Karpas-422 (cell line): ENCODE results near the gene PIPOX. TPM values are rescaled to one million over a fixed set of nuclear protein-coding genes. Genes with fewer than 3 reads are reported as not detected.

ENCODE experiments used
- DNase-seq: peaks from one replicate; pipeline ENCODE4 v3.0.0-alpha.2; 2015
- H2AFZ ChIP-seq: fragments of 200-600 bp; sonication (generic); 2 replicates; pipeline ENCODE4 v1.6.1; 2014; ENCODE audit warnings: antibody characterized with exemption, low read length, mixed read lengths
- H3K27ac ChIP-seq: fragments of 200-600 bp; sonication (generic); 2 replicates; pipeline ENCODE4 v1.5.1; 2014; ENCODE audit warnings: mild to moderate bottlenecking, low read length, moderate library complexity
- H3K27me3 ChIP-seq: fragments of 200-600 bp; sonication (generic); 2 replicates; pipeline ENCODE4 v1.6.1; 2014; ENCODE audit warnings: low read length, mixed read lengths
- H3K36me3 ChIP-seq: fragments of 200-600 bp; sonication (generic); 2 replicates; pipeline ENCODE4 v1.6.1; 2014; ENCODE audit warnings: low read length, mixed read lengths; ENCODE audit not compliant: insufficient read depth
- H3K4me1 ChIP-seq: fragments of 200-600 bp; sonication (generic); 2 replicates; pipeline ENCODE4 v1.6.1; 2014; ENCODE audit warnings: mild to moderate bottlenecking, low read length, mixed read lengths
- H3K4me2 ChIP-seq: fragments of 200-600 bp; sonication (generic); 2 replicates; pipeline ENCODE4 v1.6.1; 2014; ENCODE audit warnings: low read length, low read depth, mild to moderate bottlenecking; ENCODE audit not compliant: poor library complexity, severe bottlenecking
- H3K4me3 ChIP-seq: fragments of 200-600 bp; sonication (generic); 2 replicates; pipeline ENCODE4 v1.5.1; 2014; ENCODE audit warnings: mild to moderate bottlenecking, antibody characterized with exemption, low read length, mixed read lengths
- H3K79me2 ChIP-seq: fragments of 200-600 bp; sonication (generic); 2 replicates; pipeline ENCODE4 v1.6.1; 2014; ENCODE audit warnings: mild to moderate bottlenecking, low read length, mixed read lengths
- H3K9ac ChIP-seq: fragments of 200-600 bp; sonication (generic); 2 replicates; pipeline ENCODE4 v1.6.0; 2014; ENCODE audit warnings: low read length
- H3K9me2 ChIP-seq: fragments of 200-600 bp; sonication (generic), shearing (Covaris generic); replicated peaks from 2 replicates; pipeline ENCODE4 v1.6.0; 2014; ENCODE audit warnings: mild to moderate bottlenecking, low read length, moderate library complexity; ENCODE audit not compliant: insufficient read depth
- H3K9me3 ChIP-seq: fragments of 300-700, 200-600 bp; sonication (generic); 2 replicates; pipeline ENCODE4 v1.6.1; 2014; ENCODE audit warnings: low read length, mixed read lengths
- H4K20me1 ChIP-seq: fragments of 200-600 bp; sonication (generic); 2 replicates; pipeline ENCODE4 v1.6.1; 2014; ENCODE audit warnings: mild to moderate bottlenecking, antibody characterized with exemption, low read length, low read depth; ENCODE audit not compliant: insufficient read depth
- total RNA-seq: library from RNA; depleted of rRNA; stranded (reverse); fragments of >200 nt; shearing (Covaris generic); gene quantifications from 2 replicates; pipeline ENCODE4 v1.2.3, GENCODE V29; 2014; ENCODE audit warnings: low replicate concordance

Gene PIPOX
- total RNA-seq, 1 experiment from 2014 or later = 7.2 TPM

- H3K4me1 ChIP-seq = peaks cover 12% of the 10 kb centered on the region
- H3K4me2 ChIP-seq = no peak overlapping the region
- H3K9ac ChIP-seq = no peak overlapping the region
- no peak for DNase-seq
- no peaks in the 10 kb centered on the region; the same call in 1 of the 2 replicates for H4K20me1 ChIP-seq
- no peaks in the 10 kb centered on the region for H3K9me3 ChIP-seq
- H3K36me3 ChIP-seq = no peaks in the 10 kb centered on the region
- H2AFZ ChIP-seq = no peak overlapping the region
- H3K4me3 ChIP-seq = no peak overlapping the region
- H3K27me3 ChIP-seq = no peaks in the 10 kb centered on the region
- H3K9me2 ChIP-seq = no peaks in the 10 kb centered on the region
- no peak overlapping the region for H3K27ac ChIP-seq
- no peaks in the 10 kb centered on the region for H3K79me2 ChIP-seq
These were observed 3.0 kb upstream of the PIPOX start for GRCh38 chr17:29039764-29040598.

GRCh38 chr17:29041091-29041490, 1.9 kb upstream of the PIPOX start:
- Histone ChIP-seq H3K4me3 (no peak overlapping the region), H3K36me3 (no peaks in the 10 kb centered on the region), H3K4me1 (peaks cover 18% of the 10 kb centered on the region), H3K9me3 (no peaks in the 10 kb centered on the region), H3K27ac (no peak overlapping the region), H2AFZ (no peak overlapping the region), H3K27me3 (no peaks in the 10 kb centered on the region), H3K9ac (no peak overlapping the region), H4K20me1 (no peaks in the 10 kb centered on the region; the same call in 1 of the 2 replicates), H3K9me2 (no peaks in the 10 kb centered on the region), H3K79me2 (no peaks in the 10 kb centered on the region), H3K4me2 (no peak overlapping the region)
- no peak for DNase-seq

- no peaks in the 10 kb centered on the region for H3K79me2 ChIP-seq
- no peak for DNase-seq
- H3K36me3 ChIP-seq = no peaks in the 10 kb centered on the region
- no peaks in the 10 kb centered on the region; the same call in 1 of the 2 replicates for H4K20me1 ChIP-seq
- no peak overlapping the region for H3K9ac ChIP-seq
- H3K9me2 ChIP-seq = no peaks in the 10 kb centered on the region
- no peak overlapping the region for H3K4me3 ChIP-seq
- H3K9me3 ChIP-seq = no peaks in the 10 kb centered on the region
- no peak overlapping the region for H2AFZ ChIP-seq
- no peaks in the 10 kb centered on the region for H3K27me3 ChIP-seq
- no peak overlapping the region for H3K4me2 ChIP-seq
- H3K27ac ChIP-seq = no peak overlapping the region
- peaks cover 21% of the 10 kb centered on the region for H3K4me1 ChIP-seq
These were observed 1.4 kb upstream of the PIPOX start for GRCh38 chr17:29041571-29041970.

- peaks cover 21% of the 10 kb centered on the region for H3K4me1 ChIP-seq
These were observed 789 bp upstream of the PIPOX start for GRCh38 chr17:29042026-29042678.

GRCh38 chr17:29043539-29044145, 701 bp downstream of the PIPOX start:
- no peak overlapping the region for H3K9ac ChIP-seq
- no peaks in the 10 kb centered on the region for H3K9me2 ChIP-seq
- H3K9me3 ChIP-seq = no peaks in the 10 kb centered on the region
- H3K27me3 ChIP-seq = no peaks in the 10 kb centered on the region
- H3K27ac ChIP-seq = no peak overlapping the region
- no peak overlapping the region for H3K4me2 ChIP-seq
- no peaks in the 10 kb centered on the region for H3K79me2 ChIP-seq
- no peak overlapping the region for H2AFZ ChIP-seq
- H3K4me1 ChIP-seq = peaks cover 29% of the 10 kb centered on the region
- H4K20me1 ChIP-seq = no peaks in the 10 kb centered on the region; the same call in 1 of the 2 replicates
- no peak for DNase-seq
- no peaks in the 10 kb centered on the region for H3K36me3 ChIP-seq
- H3K4me3 ChIP-seq = no peak overlapping the region

More at GRCh38 chr17:29042026-29042678, 789 bp upstream of the PIPOX start:
- Histone ChIP-seq H3K4me3 (no peak overlapping the region), H4K20me1 (no peaks in the 10 kb centered on the region; the same call in 1 of the 2 replicates), H3K79me2 (no peaks in the 10 kb centered on the region), H3K36me3 (no peaks in the 10 kb centered on the region), H3K9ac (no peak overlapping the region), H3K4me2 (peak overlapping the region; percentile 29), H3K27ac (no peak overlapping the region), H3K27me3 (no peaks in the 10 kb centered on the region), H3K9me2 (no peaks in the 10 kb centered on the region), H3K9me3 (no peaks in the 10 kb centered on the region), H2AFZ (no peak overlapping the region)
- DNase-seq = no peak

- Histone ChIP-seq H3K4me2 (no peak overlapping the region), H3K27me3 (no peaks in the 10 kb centered on the region), H3K9me3 (no peaks in the 10 kb centered on the region), H3K9me2 (no peaks in the 10 kb centered on the region), H3K79me2 (no peaks in the 10 kb centered on the region), H4K20me1 (no peaks in the 10 kb centered on the region; the same call in 1 of the 2 replicates), H2AFZ (no peak overlapping the region), H3K9ac (no peak overlapping the region), H3K27ac (no peak overlapping the region), H3K4me3 (no peak overlapping the region), H3K4me1 (peaks cover 29% of the 10 kb centered on the region), H3K36me3 (no peaks in the 10 kb centered on the region)
- DNase-seq = no peak
These were observed 2.1 kb downstream of the PIPOX start for GRCh38 chr17:29045026-29045425.

- Histone ChIP-seq H3K4me2 (no peak overlapping the region), H3K9me2 (no peaks in the 10 kb centered on the region), H3K79me2 (no peaks in the 10 kb centered on the region), H3K4me1 (peaks cover 29% of the 10 kb centered on the region), H3K27ac (no peak overlapping the region), H3K36me3 (no peaks in the 10 kb centered on the region), H3K9me3 (no peaks in the 10 kb centered on the region), H2AFZ (no peak overlapping the region), H4K20me1 (no peaks in the 10 kb centered on the region; the same call in 1 of the 2 replicates), H3K27me3 (no peaks in the 10 kb centered on the region), H3K4me3 (no peak overlapping the region), H3K9ac (no peak overlapping the region)
- no peak for DNase-seq
These were observed 3.0 kb downstream of the PIPOX start for GRCh38 chr17:29045734-29046472.
